Brain microvascular endothelial cell (primary cell): Measurements from ENCODE around the gene ZNFX1.

Source experiments
- DNase-seq: peaks from one replicate; pipeline ENCODE4 v3.0.0-alpha.2; 2020
- H3K27ac ChIP-seq: fragments of 250-450 bp; sonication (Bioruptor Pico); 2 replicates; pipeline ENCODE4 v1.5.1; 2020; ENCODE audit warnings: mild to moderate bottlenecking, moderate library complexity
- H3K27me3 ChIP-seq: fragments of 250-450 bp; sonication (Bioruptor Pico); replicated peaks from 2 replicates; pipeline ENCODE4 v1.5.1; 2020; ENCODE audit warnings: mild to moderate bottlenecking
- H3K36me3 ChIP-seq: fragments of 250-450 bp; sonication (Bioruptor Pico); replicated peaks from 2 replicates; pipeline ENCODE4 v1.5.1; 2020; ENCODE audit warnings: mild to moderate bottlenecking
- H3K4me3 ChIP-seq: 2 replicates; pipeline ENCODE4 v1.5.1; 2011; ENCODE audit warnings: low read depth, mild to moderate bottlenecking, control low read depth, low read length, moderate library complexity
- CTCF ChIP-seq: IDR thresholded peaks from 2 replicates; pipeline ENCODE4 v1.5.1; 2011; ENCODE audit warnings: low read depth, mild to moderate bottlenecking, moderate library complexity, low read length, control low read depth, inconsistent platforms; ENCODE audit errors: missing control alignments
- in situ Hi-C: cut with HindIII; loops from 2 replicates; pipeline ENCODE4 v1.10.0; 2017; ENCODE audit warnings: low sequenced_read_pairs, low pct_ligation_motif_present

Gene ZNFX1

DNA sequence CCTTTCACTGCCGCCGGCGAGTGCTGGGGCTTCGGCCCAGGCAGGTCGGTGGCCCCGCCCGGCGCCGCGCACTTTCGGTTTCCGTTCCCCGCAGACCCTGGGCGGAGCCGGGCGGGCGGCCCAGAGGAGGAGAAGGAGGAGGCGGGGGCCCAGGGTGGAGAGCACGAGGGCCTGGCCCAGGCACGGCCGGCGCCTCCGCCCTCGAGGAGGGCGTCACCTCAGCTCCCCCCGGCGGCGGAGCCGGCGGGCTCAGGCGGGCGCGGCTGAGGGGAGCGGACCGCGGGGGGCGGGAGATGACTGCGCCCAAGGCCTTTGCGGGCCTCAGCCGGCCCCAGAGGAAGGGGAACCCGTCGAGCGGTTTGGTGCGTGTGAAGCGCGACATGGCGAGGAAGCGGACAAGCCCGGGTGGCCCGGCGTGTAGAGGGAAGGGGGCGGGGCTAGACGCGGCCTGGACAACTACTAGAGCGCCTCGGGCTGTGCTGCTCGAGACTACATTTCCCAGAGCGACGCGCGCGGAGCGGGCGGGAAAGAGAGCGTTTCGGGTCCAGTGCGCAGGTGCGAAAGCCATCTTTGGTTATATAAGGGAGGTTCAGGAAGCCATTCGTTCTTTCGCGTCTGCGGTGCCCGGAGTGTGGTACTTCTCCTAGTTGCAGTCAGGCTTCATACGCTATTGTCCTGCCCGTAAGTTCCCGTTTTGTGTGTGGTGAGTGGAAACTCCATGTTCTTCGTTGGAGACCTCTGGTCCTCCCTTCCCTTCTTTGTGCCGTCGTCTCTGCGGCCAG is at the start of gene ZNFX1:
Gene ZNFX1 (minus strand): TSS at position 22 of the 782 bp plus-strand sequence. CDS start 2,218 bp downstream, outside the sequence.
- no peak for TF ChIP-seq CTCF

GRCh38 chr20:49326026-49326425 is 48.2 kb upstream of the ZNFX1 start:
- peak; percentile 1 for DNase-seq
- H3K36me3 ChIP-seq, result no peaks in the 10 kb centered on the region
- no peak for TF ChIP-seq CTCF
- H3K27ac ChIP-seq, result no peak overlapping the region
- peaks cover 13% of the 10 kb centered on the region for H3K27me3 ChIP-seq
- in situ Hi-C loops, result no loop called here
- no peak overlapping the region for H3K4me3 ChIP-seq

More for the DNA sequence above, at the start of gene ZNFX1:
- peak; percentile 98 for DNase-seq
- Histone ChIP-seq H3K4me3 (peak within 1 kb of the TSS; percentile 99), H3K36me3 (peaks cover 55% of the 10 kb centered on the region), H3K27ac (peak within 1 kb of the TSS; percentile 91), H3K27me3 (no peaks in the 10 kb centered on the region)
- in situ Hi-C loops, result no loop called here

DNA sequence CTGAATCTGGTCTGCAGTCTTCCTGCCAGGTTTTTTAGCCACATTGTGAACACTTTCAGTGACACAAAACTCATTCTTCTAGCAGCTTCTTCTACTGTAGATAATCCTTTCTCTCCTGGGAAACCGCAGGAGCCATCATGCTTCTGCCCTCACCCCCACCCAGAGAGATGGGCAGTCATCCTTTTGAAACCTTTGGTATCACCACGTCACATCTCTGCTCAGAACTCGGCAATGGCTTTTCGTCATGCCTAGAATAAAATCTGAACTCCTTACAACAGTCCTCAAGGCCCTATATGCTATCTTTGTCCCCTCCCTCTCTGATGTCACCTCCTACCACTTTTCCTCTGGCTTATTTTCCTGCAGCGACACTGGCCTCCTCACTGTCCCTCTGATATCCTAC is 46.4 kb upstream of the ZNFX1 start:
- Histone ChIP-seq H3K4me3 (no peak overlapping the region), H3K27ac (no peak overlapping the region), H3K36me3 (no peaks in the 10 kb centered on the region), H3K27me3 (peaks cover 25% of the 10 kb centered on the region)
- in situ Hi-C loops, result no loop called here
- no peak for DNase-seq
- TF ChIP-seq CTCF, result no peak

- Histone ChIP-seq H3K4me3 (no peak overlapping the region), H3K27me3 (peaks cover 30% of the 10 kb centered on the region), H3K36me3 (no peaks in the 10 kb centered on the region), H3K27ac (no peak overlapping the region)
- in situ Hi-C loops, result no loop called here
- DNase-seq, result peak; percentile 78
- TF ChIP-seq CTCF, result peak; percentile 58
Measured at GRCh38 chr20:49323622-49324238, 45.9 kb upstream of the ZNFX1 start.

GRCh38 chr20:49320460-49320859 is 42.6 kb upstream of the ZNFX1 start:
- in situ Hi-C loops, result no loop called here
- Histone ChIP-seq H3K27me3 (peaks cover 42% of the 10 kb centered on the region), H3K27ac (no peak overlapping the region), H3K4me3 (no peak overlapping the region), H3K36me3 (no peaks in the 10 kb centered on the region)
- DNase-seq, result peak; percentile 49
- TF ChIP-seq CTCF, result peak; percentile 68
